Activated naive CD8-positive, alpha-beta T cell treated with anti-CD3 and anti-CD28 coated beads, Interleukin-2, amount 50 U/mL, for 24 hours (primary cell): ENCODE data around the gene LRRC8A.
"Not testable (repeated sequence)": the region's sequence is repeated elsewhere in the genome, so short reads cannot be mapped to it uniquely, and the experiment has no call there.

ENCODE experiments used
- ATAC-seq: fragments of 150-1000 bp; cut with Tn5 transposase; one replicate; pipeline ENCODE4 v1.10.0; 2021
- DNase-seq: peaks from one replicate; pipeline ENCODE4 v3.0.0; 2021
- H3K27ac Mint-ChIP-seq: one replicate; pipeline ENCODE4 v1.8.0; 2021; ENCODE audit warnings: mild to moderate bottlenecking, mixed read lengths
- H3K27me3 Mint-ChIP-seq: one replicate; pipeline ENCODE4 v1.8.0; 2021; ENCODE audit warnings: mixed read lengths
- H3K36me3 Mint-ChIP-seq: one replicate; pipeline ENCODE4 v1.8.0; 2021; ENCODE audit warnings: low read depth, mixed read lengths
- H3K4me1 Mint-ChIP-seq: one replicate; pipeline ENCODE4 v1.8.0; 2021; ENCODE audit warnings: mixed read lengths
- H3K4me3 Mint-ChIP-seq: one replicate; pipeline ENCODE4 v1.8.0; 2021; ENCODE audit warnings: mild to moderate bottlenecking, moderate library complexity, mixed read lengths
- H3K9me3 Mint-ChIP-seq: one replicate; pipeline ENCODE4 v1.8.0; 2021; ENCODE audit warnings: mixed read lengths

LRRC8A gene

GRCh38 chr9:128851779-128852600 is 29.9 kb upstream of the LRRC8A start:
- H3K27me3 Mint-ChIP-seq, H3K4me1 Mint-ChIP-seq, H3K27ac Mint-ChIP-seq, ATAC-seq, H3K4me3 Mint-ChIP-seq, DNase-seq: not testable (repeated sequence)
- Mint-ChIP-seq H3K9me3 (peaks cover 14% of the 10 kb centered on the region), H3K36me3 (peaks cover 23% of the 10 kb centered on the region)

GRCh38 chr9:128852646-128853045 is 29.3 kb upstream of the LRRC8A start:
- not testable (repeated sequence) for ATAC-seq, H3K27me3 Mint-ChIP-seq, H3K27ac Mint-ChIP-seq, H3K4me3 Mint-ChIP-seq, H3K4me1 Mint-ChIP-seq, DNase-seq
- Mint-ChIP-seq H3K36me3 (peaks cover 21% of the 10 kb centered on the region), H3K9me3 (peaks cover 14% of the 10 kb centered on the region)

- ATAC-seq, H3K27ac Mint-ChIP-seq, H3K27me3 Mint-ChIP-seq, H3K4me3 Mint-ChIP-seq, DNase-seq, H3K4me1 Mint-ChIP-seq: not testable (repeated sequence)
- Mint-ChIP-seq H3K9me3 (peaks cover 14% of the 10 kb centered on the region), H3K36me3 (peaks cover 16% of the 10 kb centered on the region)
Measured at GRCh38 chr9:128854454-128854853, 27.5 kb upstream of the LRRC8A start.

DNA sequence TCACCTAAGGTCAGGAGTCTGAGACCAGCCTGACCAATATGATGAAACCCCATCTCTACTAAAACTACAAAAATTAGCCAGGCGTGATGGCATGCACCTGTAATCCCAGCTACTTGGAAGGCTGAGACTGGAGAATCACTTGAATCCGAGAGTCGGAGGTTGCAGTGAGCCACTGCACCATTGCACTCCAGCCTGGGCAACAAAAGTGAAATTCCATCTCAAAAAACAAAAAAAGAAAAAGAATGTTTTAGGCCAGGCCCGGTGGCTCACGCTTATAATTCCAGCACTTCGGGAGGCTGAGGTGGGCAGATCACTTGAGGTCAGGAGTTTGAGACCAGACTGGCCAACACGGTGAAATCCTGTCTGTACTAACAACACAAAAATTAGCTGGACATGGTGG is 23.5 kb upstream of the LRRC8A start:
- H3K27me3 Mint-ChIP-seq, H3K9me3 Mint-ChIP-seq, ATAC-seq, DNase-seq, H3K27ac Mint-ChIP-seq, H3K4me1 Mint-ChIP-seq, H3K4me3 Mint-ChIP-seq, H3K36me3 Mint-ChIP-seq: not testable (repeated sequence)

GRCh38 chr9:128860937-128861336 is 21.0 kb upstream of the LRRC8A start:
- DNase-seq (no peak), ATAC-seq (no peak)
- Mint-ChIP-seq H3K36me3 (no peaks in the 10 kb centered on the region), H3K27me3 (no peaks in the 10 kb centered on the region), H3K9me3 (no peaks in the 10 kb centered on the region), H3K27ac (no peak overlapping the region), H3K4me3 (no peak overlapping the region), H3K4me1 (peaks cover 3% of the 10 kb centered on the region)

DNA sequence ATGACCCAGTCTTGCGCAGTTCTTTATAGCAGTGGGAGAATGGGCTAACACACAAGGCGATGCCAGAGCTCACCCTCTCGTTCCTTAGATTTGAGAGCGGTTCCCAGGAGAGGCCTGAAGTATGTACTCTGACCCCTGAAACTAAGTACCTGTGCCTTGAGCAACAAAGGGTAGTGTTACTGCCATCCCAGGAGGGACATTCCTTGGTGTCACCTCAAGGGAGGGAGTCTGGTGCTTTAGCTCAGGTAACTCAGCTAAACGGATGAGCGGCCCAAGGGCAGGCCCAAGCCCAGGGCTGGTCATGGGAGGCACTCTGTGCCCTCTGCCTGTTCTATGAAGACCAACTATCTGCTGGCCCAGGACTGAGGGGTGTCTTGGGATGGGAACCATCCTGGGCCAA is 20.4 kb upstream of the LRRC8A start:
- DNase-seq (no peak), ATAC-seq (no peak)
- H3K4me3 Mint-ChIP-seq: no peak overlapping the region
- no peak overlapping the region for H3K27ac Mint-ChIP-seq
- H3K4me1 Mint-ChIP-seq: peaks cover 3% of the 10 kb centered on the region
- H3K9me3 Mint-ChIP-seq: no peaks in the 10 kb centered on the region
- no peaks in the 10 kb centered on the region for H3K27me3 Mint-ChIP-seq
- no peaks in the 10 kb centered on the region for H3K36me3 Mint-ChIP-seq

DNA sequence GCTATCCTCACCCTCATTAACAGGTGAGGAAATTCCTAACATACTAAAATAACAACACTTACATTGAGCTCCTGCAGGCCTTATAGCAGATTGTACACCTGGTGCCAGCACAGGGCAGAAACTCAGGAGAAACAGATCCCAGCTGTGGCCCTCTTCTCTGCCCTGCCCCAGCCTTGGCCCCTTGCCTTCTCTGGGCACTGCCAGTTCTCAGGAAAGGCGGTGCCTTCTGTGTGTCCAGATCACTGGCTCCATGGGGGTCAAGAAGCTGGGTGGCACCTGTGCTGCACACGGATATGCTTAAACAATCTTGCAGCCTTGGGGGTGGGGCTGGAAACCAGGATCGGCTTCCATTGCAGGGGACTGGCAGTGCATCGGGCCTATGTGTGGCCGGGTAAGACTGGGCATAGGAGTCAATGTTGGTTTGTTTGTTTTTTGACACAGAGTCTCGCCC is 19.5 kb upstream of the LRRC8A start:
- H3K27ac Mint-ChIP-seq: no peak overlapping the region

DNA sequence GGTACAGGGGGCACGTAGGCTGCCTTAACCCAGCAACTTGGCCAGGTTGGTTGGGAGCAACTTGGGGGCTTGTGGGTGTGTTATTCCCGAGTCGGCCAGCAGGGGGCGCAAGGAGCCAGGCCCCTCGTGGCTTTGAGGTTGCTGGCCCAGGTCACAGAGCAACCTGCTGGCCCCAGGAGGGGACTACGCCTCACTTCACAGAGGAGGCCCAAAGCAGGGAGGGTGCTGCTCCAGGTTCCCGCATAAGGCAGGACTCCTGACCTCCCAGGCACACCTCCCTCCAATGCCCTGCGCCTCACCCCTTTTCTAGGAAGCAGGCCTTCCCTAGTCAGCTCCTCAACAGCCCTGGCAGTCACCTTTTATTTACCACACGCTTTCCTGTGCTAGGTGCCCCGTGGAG is 18.3 kb upstream of the LRRC8A start:
- H3K27ac Mint-ChIP-seq: no peak overlapping the region
- DNase-seq: peak; percentile 88

More for the DNA sequence above, 19.5 kb upstream of the LRRC8A start:
- no peak for ATAC-seq
- H3K27me3 Mint-ChIP-seq: no peaks in the 10 kb centered on the region
- no peak overlapping the region for H3K4me3 Mint-ChIP-seq
- no peaks in the 10 kb centered on the region for H3K9me3 Mint-ChIP-seq
- no peaks in the 10 kb centered on the region for H3K36me3 Mint-ChIP-seq
- H3K4me1 Mint-ChIP-seq: peaks cover 3% of the 10 kb centered on the region
- DNase-seq: no peak

GRCh38 chr9:128870128-128870940 is 11.6 kb upstream of the LRRC8A start:
- no peak for ATAC-seq
- H3K36me3 Mint-ChIP-seq: peaks cover 3% of the 10 kb centered on the region
- H3K27ac Mint-ChIP-seq: no peak overlapping the region
- peaks cover 8% of the 10 kb centered on the region for H3K4me1 Mint-ChIP-seq
- no peaks in the 10 kb centered on the region for H3K27me3 Mint-ChIP-seq
- no peak overlapping the region for H3K4me3 Mint-ChIP-seq
- DNase-seq: no peak
- no peaks in the 10 kb centered on the region for H3K9me3 Mint-ChIP-seq

More for the DNA sequence above, 18.3 kb upstream of the LRRC8A start:
- Mint-ChIP-seq H3K4me1 (peaks cover 3% of the 10 kb centered on the region), H3K36me3 (no peaks in the 10 kb centered on the region), H3K9me3 (no peaks in the 10 kb centered on the region), H3K27me3 (no peaks in the 10 kb centered on the region), H3K4me3 (no peak overlapping the region)
- ATAC-seq: peak; percentile 90

DNA sequence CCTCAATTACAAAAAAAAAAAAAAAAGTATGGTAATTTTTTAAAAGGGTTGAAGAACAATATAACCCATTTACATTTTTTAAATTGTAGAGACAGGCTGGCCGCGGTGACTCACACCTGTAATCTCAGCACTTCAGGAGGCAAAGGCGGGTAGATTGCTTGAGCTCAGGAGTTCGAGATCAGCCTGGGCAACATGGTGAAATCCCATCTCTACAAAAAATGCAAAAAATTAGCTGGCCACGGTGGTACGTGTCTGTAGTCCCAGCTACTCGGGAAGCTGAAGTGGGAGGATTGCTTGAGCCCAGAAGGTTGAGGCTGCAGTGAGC is 11.0 kb upstream of the LRRC8A start:
- H3K27ac Mint-ChIP-seq, H3K4me1 Mint-ChIP-seq, ATAC-seq, H3K27me3 Mint-ChIP-seq, H3K36me3 Mint-ChIP-seq, H3K4me3 Mint-ChIP-seq, DNase-seq, H3K9me3 Mint-ChIP-seq: not testable (repeated sequence)

DNA sequence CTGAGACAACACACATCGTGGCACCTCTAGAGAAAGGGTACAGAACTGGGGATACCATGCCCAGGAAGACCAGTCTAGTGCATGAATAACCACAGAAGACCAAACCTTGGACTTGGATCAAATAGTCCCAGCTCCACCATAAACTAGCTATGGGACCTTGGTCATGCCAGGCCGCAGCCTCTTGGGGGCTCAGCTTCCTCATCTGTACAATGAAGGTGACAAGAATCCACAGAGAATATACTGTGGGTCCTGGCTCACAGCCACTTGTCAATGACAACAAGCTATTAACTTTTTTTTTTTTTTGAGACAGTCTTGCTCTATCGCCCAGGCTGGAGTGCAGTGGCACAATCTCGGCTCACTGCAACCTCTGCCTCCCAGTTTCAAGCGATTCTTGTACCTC is 4.1 kb upstream of the LRRC8A start:
- Mint-ChIP-seq H3K27me3 (no peaks in the 10 kb centered on the region), H3K9me3 (no peaks in the 10 kb centered on the region), H3K36me3 (no peaks in the 10 kb centered on the region), H3K27ac (no peak overlapping the region), H3K4me1 (peaks cover 24% of the 10 kb centered on the region), H3K4me3 (no peak overlapping the region)
- DNase-seq (no peak), ATAC-seq (no peak)

DNA sequence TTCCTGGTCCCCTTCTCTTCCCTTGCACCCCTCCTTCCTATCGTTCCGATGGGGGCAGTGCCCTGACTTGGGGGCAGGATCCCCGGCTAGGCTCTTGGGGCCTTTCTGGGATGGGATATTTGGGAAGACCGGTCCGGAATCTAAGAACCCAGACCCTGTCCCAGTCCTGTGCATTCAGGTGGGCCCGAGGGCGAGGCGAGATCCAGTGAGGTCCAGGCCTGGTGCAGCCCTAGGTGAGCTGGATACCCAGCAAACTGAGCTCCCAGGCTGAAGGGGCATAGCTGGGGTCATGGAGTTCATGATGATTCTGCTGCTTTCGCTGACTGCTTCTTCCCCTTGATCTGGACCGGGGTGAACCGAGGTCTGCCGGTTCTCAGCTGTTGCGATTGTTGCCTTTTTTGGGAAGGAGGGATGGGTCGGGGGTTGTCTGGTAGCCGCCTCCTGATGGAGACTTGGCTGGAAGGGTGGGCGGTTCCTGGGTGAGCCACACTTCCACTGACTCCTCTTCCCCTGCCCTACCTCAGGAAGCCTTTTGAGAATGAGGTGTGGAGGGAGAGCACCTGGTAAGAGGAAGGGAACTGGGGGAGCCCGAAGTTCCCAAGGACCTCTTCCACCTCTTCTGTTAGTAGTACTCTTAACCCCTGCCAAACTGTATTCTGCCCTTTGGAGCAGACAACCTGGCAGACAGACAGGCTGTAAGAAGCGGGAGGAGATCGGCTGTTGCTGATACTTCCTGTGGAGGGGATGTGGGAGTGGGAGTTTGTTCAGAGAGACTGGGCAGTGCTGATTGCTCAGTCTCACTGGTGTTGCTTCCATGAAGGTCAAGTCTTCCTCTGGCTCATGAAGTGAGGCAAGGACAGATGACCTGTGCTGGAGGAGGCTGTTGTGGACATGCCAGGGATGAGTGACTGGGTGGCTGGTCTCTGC is 1.0 kb downstream of the LRRC8A start:
- peaks cover 40% of the 10 kb centered on the region for H3K4me1 Mint-ChIP-seq
- peak overlapping the region; percentile 85 for H3K27ac Mint-ChIP-seq
- DNase-seq (no peak), ATAC-seq (peak; percentile 9)
- H3K9me3 Mint-ChIP-seq: no peaks in the 10 kb centered on the region
- H3K27me3 Mint-ChIP-seq: no peaks in the 10 kb centered on the region
- H3K36me3 Mint-ChIP-seq: peaks cover 7% of the 10 kb centered on the region
- H3K4me3 Mint-ChIP-seq: peak overlapping the region; percentile 96

GRCh38 chr9:128884164-128884563 is 2.2 kb downstream of the LRRC8A start:
- H3K27me3 Mint-ChIP-seq: no peaks in the 10 kb centered on the region
- H3K4me3 Mint-ChIP-seq: peak overlapping the region; percentile 96
- no peak for DNase-seq
- no peak for ATAC-seq
- no peak overlapping the region for H3K27ac Mint-ChIP-seq
- H3K9me3 Mint-ChIP-seq: no peaks in the 10 kb centered on the region
- H3K4me1 Mint-ChIP-seq: peaks cover 36% of the 10 kb centered on the region
- peaks cover 11% of the 10 kb centered on the region for H3K36me3 Mint-ChIP-seq

- Mint-ChIP-seq H3K27me3 (no peaks in the 10 kb centered on the region), H3K36me3 (peaks cover 11% of the 10 kb centered on the region), H3K9me3 (no peaks in the 10 kb centered on the region), H3K27ac (no peak overlapping the region), H3K4me1 (peaks cover 33% of the 10 kb centered on the region), H3K4me3 (no peak overlapping the region)
- no peak for DNase-seq
- ATAC-seq: no peak
Measured at GRCh38 chr9:128885376-128885775, 3.4 kb downstream of the LRRC8A start.
